GM12878 (cell line): Measurements from ENCODE around the gene NKAIN2. TPM values are rescaled to one million over a fixed set of nuclear protein-coding genes. Genes with fewer than 3 reads are reported as not detected.

Experiments used
- ATAC-seq: fragments of 200-7000 bp; cut with Tn5 transposase; 3 replicates; pipeline ENCODE4 v1.9.1; 2020; ENCODE audit warnings: mild to moderate bottlenecking, moderate library complexity
- BruUV-seq: library from RNA; stranded (reverse); fragments of 400-500 nt; replicated peaks from 2 replicates; lab custom pipeline; 2021; lab: Mats Ljungman, UMichigan
- CTCF ChIA-PET: fragments of 300-600 bp; sonication (Branson Sonifier 250); formaldehyde crosslinking; extraction: SDS; loops from one replicate; lab custom pipeline; 2021; ENCODE audit warnings: inconsistent platforms; lab: Yijun Ruan, JAX
- POLR2A ChIA-PET: fragments of 350-600 bp; formaldehyde crosslinking; extraction: SDS; loops from one replicate; lab custom pipeline; 2021; ENCODE audit warnings: inconsistent platforms; lab: Charles Lee
- RAD21 ChIA-PET: fragments of 300-600 bp; sonication (Branson Sonifier 250); formaldehyde crosslinking; loops from one replicate; lab custom pipeline; 2023; ENCODE audit warnings: antibody characterized with exemption; ENCODE audit not compliant: unreplicated experiment; lab: Charles Lee
- SMC1A ChIA-PET: fragments of 300-600 bp; sonication (Branson Sonifier 250); formaldehyde crosslinking; loops from one replicate; lab custom pipeline; 2023; ENCODE audit not compliant: unreplicated experiment, uncharacterized antibody; lab: Charles Lee
- DNase-seq: peaks from one replicate; pipeline ENCODE4 v3.0.0-alpha.2; 2011; ENCODE audit warnings: low read depth, low spot score
- FAIRE-seq: peaks from 3 replicates; lab custom pipeline; 2011; peaks lifted over from hg19 to GRCh38; lab: Jason Lieb, UNC
- H2AFZ ChIP-seq: 2 replicates; pipeline ENCODE4 v1.6.0; 2011; ENCODE audit warnings: low read depth, low read length, control low read depth; ENCODE audit not compliant: control insufficient read depth
- H3K27ac ChIP-seq: 2 replicates; pipeline ENCODE4 v1.5.1; 2011; ENCODE audit warnings: control low read depth; ENCODE audit not compliant: control insufficient read depth, insufficient read depth
- H3K27me3 ChIP-seq, 2 experiments: replicated peaks in 1 of 2; 2 replicates each; pipeline versions ENCODE4 v1.6.0 to v1.6.1; 2011; ENCODE audit warnings: low read length in 1 of 2; ENCODE audit not compliant: control insufficient read depth in 2 of 2, insufficient read depth in 2 of 2
- H3K36me3 ChIP-seq, 2 experiments: 2 replicates each; pipeline ENCODE4 v1.5.1; 2011; ENCODE audit warnings: low read length in 1 of 2; ENCODE audit not compliant: control insufficient read depth in 2 of 2, insufficient read depth in 2 of 2
- H3K4me1 ChIP-seq: 2 replicates; pipeline ENCODE4 v1.6.1; 2011; ENCODE audit warnings: mild to moderate bottlenecking, low read length, moderate library complexity, mixed read lengths; ENCODE audit not compliant: control insufficient read depth, insufficient read depth
- H3K4me2 ChIP-seq: 2 replicates; pipeline ENCODE4 v1.6.0; 2011; ENCODE audit warnings: control low read depth; ENCODE audit not compliant: control insufficient read depth, insufficient read depth
- H3K4me3 ChIP-seq: fragments of 200-600 bp; sonication (generic); 2 replicates; pipeline ENCODE4 v1.5.1; 2016
- H3K79me2 ChIP-seq: 2 replicates; pipeline ENCODE4 v1.6.0; 2011; ENCODE audit warnings: low read length; ENCODE audit not compliant: control insufficient read depth, insufficient read depth
- H3K9ac ChIP-seq: 2 replicates; pipeline ENCODE4 v1.8.0; 2011; ENCODE audit warnings: low read length, control low read depth, mixed read lengths; ENCODE audit not compliant: control insufficient read depth, insufficient read depth
- H3K9me3 ChIP-seq: replicated peaks from 3 replicates; pipeline ENCODE4 v1.5.1; 2011; ENCODE audit warnings: mild to moderate bottlenecking, low read length; ENCODE audit not compliant: control insufficient read depth, insufficient read depth
- H4K20me1 ChIP-seq: 2 replicates; pipeline ENCODE4 v1.6.0; 2011; ENCODE audit not compliant: control insufficient read depth, insufficient read depth
- CREM ChIP-seq: IDR thresholded peaks from 2 replicates; pipeline ENCODE4 v1.6.1; 2014; ENCODE audit warnings: antibody characterized with exemption, low read depth
- EGR1 ChIP-seq, 2 experiments: IDR thresholded peaks; 1 replicate in 1 of 2; 2 replicates in 1 of 2; pipeline ENCODE4 v1.6.1; 2011 to 2012; ENCODE audit warnings: low read depth in 2 of 2, low read length in 2 of 2, borderline replicate concordance in 1 of 2, mild to moderate bottlenecking in 1 of 2, moderate library complexity in 1 of 2
- ETV6 ChIP-seq, 2 experiments: fragments of 450-650 bp in 1 of 2; IDR thresholded peaks in 1 of 2; conservative IDR thresholded peaks in 1 of 2; 2 replicates each; pipeline ENCODE4 v1.6.1; 2014; ENCODE audit warnings: antibody characterized with exemption in 1 of 2, borderline replicate concordance in 1 of 2, low read depth in 1 of 2, mild to moderate bottlenecking in 1 of 2, moderate library complexity in 1 of 2
- EZH2 ChIP-seq: IDR thresholded peaks from 2 replicates; pipeline ENCODE4 v1.6.1; 2012; ENCODE audit warnings: low read depth, mild to moderate bottlenecking, control low read depth, inconsistent platforms, low read length, borderline replicate concordance; ENCODE audit not compliant: control insufficient read depth
- FOXM1 ChIP-seq: IDR thresholded peaks from 2 replicates; pipeline ENCODE4 v1.6.1; 2012; ENCODE audit warnings: low read depth, mild to moderate bottlenecking, inconsistent platforms, low read length, moderate library complexity
- PKNOX1 ChIP-seq: fragments of 450-650 bp; IDR thresholded peaks from 2 replicates; pipeline ENCODE4 v1.6.1; 2016; ENCODE audit warnings: mild to moderate bottlenecking
- WGBS: methylation state at CpG from one replicate; pipeline ENCODE4 v1.1.6; 2016; ENCODE audit warnings: low lambda C conversion rate; ENCODE audit not compliant: insufficient replicate concordance, insufficient coverage; ENCODE audit errors: missing lambda C conversion rate; 5-methylcytosine and 5-hydroxymethylcytosine counted together
- in situ Hi-C: fragments of 300-500 bp; cut with MboI; formaldehyde crosslinking; loops from 9 replicates; pipeline ENCODE4 v1.14.3; 2018; ENCODE audit warnings: mixed read lengths
- intact Hi-C: fragments of 100-400 bp; cut with micrococcal nuclease; formaldehyde crosslinking; loops from one replicate; pipeline ENCODE4 v1.14.2; 2022; ENCODE audit not compliant: unreplicated experiment
- polyA plus RNA-seq, 11 experiments: library from polyadenylated mRNA; depleted of rRNA in 4 of 11; unstranded in 6 of 11; stranded (reverse) in 5 of 11; fragments of >200 nt; fragmentation: Nextera tagmentation in 4 of 11; fragmentation: Illumina TruSeq in 1 of 11; extraction: Ambion mirVana in 4 of 11; extraction: Trizol in 1 of 11; gene quantifications; 1 replicate in 1 of 11; 2 replicates in 10 of 11; pipeline versions ENCODE4 v1.2.1 to v1.2.3, GENCODE V29; 2011 to 2016; ENCODE audit warnings: inconsistent platforms in 2 of 11, missing spikeins in 2 of 11, low read depth in 1 of 11
- total RNA-seq, 4 experiments: library from RNA; depleted of rRNA in 3 of 4; stranded (reverse); fragments of >200 nt in 3 of 4; fragmentation: Illumina TruSeq in 1 of 4; extraction: Trizol in 1 of 4; gene quantifications; 2 replicates each; pipeline versions ENCODE4 v1.2.1 to v1.2.3, GENCODE V29; 2013 to 2021

The NKAIN2 gene
- total and polyA plus RNA-seq, 10 of the 15 experiments (the other 5 are each of a cell fraction or from before 2014, with no cell fraction given) = not detected

DNA sequence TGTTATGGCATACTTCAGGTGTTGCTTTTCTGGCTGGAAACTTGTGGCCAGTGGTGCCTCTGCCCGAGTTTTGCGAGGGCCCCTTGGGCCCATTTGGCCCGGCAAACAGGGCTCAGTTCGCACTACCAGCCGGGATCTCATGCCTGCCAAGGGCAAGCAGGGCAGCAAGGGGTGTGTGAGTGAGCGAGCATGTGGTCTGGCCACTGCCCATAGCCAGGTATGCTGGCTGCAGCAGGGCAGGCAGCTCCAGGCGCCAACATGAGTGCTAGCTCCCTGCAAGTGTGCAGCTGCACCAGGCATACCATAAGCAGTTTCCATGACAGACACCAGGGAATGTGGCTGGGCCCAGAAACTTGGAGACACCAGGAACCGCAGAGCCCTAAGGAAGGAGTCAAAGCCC, 389.5 kb downstream of the NKAIN2 start:
- Histone ChIP-seq H3K9ac (no peak overlapping the region), H2AFZ (no peak overlapping the region), H3K36me3 (no peaks in the 10 kb centered on the region), H4K20me1 (no peaks in the 10 kb centered on the region), H3K4me1 (no peaks in the 10 kb centered on the region), H3K27ac (no peak overlapping the region), H3K9me3 (no peaks in the 10 kb centered on the region), H3K4me3 (no peak overlapping the region), H3K79me2 (no peaks in the 10 kb centered on the region), H3K27me3 (no peaks in the 10 kb centered on the region), H3K4me2 (no peak overlapping the region)
- RAD21 ChIA-PET = no interaction called here
- TF ChIP-seq PKNOX1 = no peak
- in situ Hi-C loops (no loop called here), intact Hi-C loops (no loop called here)
- DNase-seq = no peak
- SMC1A ChIA-PET = no interaction called here
- POLR2A ChIA-PET = no interaction called here
- 21% methylated on average over 8 of the region's 8 CpGs for WGBS
- BruUV-seq = no TSS peak
- CTCF ChIA-PET = no interaction called here
- ATAC-seq = no peak
- no peak for FAIRE-seq

DNA sequence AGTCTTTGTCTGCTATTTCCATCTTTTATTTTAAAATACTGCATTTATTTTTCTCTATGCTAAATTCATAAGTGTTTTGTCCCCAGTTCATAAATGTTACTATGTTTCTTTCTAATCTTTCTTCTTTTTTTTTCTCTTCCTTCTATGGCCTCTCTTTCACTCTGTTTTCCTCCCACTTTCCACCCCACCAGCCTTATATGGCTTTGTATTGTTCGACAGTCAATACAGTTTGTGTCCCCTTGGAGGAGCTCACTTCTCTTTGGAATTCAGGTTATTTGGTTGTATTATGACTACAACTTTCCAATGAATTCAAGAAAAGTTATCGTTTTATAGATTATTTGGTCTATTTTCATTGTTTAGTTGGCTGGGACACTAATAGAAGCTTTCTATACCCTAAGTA, 393.5 kb downstream of the NKAIN2 start:
- Histone ChIP-seq H3K9me3 (no peaks in the 10 kb centered on the region), H3K4me3 (no peak overlapping the region), H3K9ac (no peak overlapping the region), H3K4me1 (no peaks in the 10 kb centered on the region), H3K27me3 (no peaks in the 10 kb centered on the region), H3K36me3 (no peaks in the 10 kb centered on the region), H2AFZ (no peak overlapping the region), H3K79me2 (no peaks in the 10 kb centered on the region), H4K20me1 (no peaks in the 10 kb centered on the region), H3K4me2 (no peak overlapping the region), H3K27ac (no peak overlapping the region)
- ChIA-PET SMC1A (no interaction called here), POLR2A (no interaction called here), RAD21 (interaction anchor here (0.6 kb wide), 1 partner anchor 203 kb away, joined by 3 read pairs; no protein-coding TSS in a partner anchor), CTCF (no interaction called here)
- 0% methylated on average over 2 of the region's 2 CpGs for WGBS
- intact Hi-C loops (no loop called here), in situ Hi-C loops (no loop called here)
- TF ChIP-seq EGR1 (IDR thresholded peaks at IDR 0.05; ENCODE audit: borderline replicate concordance in 1 of 2, low read depth in 2 of 2, low read length in 2 of 2) (no peak), CREM (no peak), EZH2 (no peak), ETV6 (conservative IDR thresholded peaks at IDR 0.05 in 1 of 2, IDR thresholded peaks at IDR 0.05 in 1 of 2; ENCODE audit: borderline replicate concordance in 1 of 2, low read depth in 1 of 2) (no peak), FOXM1 (no peak)
- FAIRE-seq (no peak), ATAC-seq (no peak), DNase-seq (no peak)
- no TSS peak for BruUV-seq
